ENCODE measurements around the gene SCART1.

Gene SCART1

DNA sequence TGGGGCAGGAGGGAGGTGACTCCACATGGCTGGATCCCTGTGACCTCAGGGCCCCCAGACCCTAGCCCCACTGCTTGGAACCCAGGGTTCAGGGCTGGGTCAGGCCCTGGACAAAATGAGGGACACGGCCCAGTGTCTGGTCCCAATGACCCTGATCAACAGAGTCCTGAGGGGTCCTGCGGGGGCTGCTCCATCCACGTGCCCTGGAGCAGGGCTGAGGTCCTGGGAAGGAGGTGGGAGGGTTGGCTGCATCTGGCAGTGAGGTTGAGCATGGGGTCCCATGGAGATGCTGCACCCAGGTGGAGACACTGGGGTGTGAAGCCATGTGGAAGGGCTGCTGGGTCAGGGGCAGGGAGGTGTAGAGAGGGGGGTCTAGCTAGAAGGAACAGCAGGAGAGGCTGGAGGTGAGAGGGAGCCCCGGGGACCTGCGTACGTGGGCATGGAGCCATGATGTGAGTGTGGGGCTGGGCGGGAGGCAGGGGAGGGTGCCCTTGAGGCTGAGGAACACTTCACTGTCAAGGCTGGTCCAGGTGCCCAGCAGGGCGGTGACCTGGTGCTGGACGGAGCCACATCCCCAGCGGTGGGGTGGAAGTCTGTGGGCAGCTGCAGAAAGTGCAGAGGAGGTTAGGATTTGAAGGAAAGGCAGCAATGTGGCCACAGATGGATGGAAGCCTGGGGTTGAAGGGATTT lies 604 bp downstream of the SCART1 start:
- no peak for DNase-seq (ENCODE audit: extremely low read depth, low read depth)
- TF ChIP-seq, protein P1, sequence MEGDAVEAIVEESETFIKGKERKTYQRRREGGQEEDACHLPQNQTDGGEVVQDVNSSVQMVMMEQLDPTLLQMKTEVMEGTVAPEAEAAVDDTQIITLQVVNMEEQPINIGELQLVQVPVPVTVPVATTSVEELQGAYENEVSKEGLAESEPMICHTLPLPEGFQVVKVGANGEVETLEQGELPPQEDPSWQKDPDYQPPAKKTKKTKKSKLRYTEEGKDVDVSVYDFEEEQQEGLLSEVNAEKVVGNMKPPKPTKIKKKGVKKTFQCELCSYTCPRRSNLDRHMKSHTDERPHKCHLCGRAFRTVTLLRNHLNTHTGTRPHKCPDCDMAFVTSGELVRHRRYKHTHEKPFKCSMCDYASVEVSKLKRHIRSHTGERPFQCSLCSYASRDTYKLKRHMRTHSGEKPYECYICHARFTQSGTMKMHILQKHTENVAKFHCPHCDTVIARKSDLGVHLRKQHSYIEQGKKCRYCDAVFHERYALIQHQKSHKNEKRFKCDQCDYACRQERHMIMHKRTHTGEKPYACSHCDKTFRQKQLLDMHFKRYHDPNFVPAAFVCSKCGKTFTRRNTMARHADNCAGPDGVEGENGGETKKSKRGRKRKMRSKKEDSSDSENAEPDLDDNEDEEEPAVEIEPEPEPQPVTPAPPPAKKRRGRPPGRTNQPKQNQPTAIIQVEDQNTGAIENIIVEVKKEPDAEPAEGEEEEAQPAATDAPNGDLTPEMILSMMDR (IDR thresholded peaks at IDR 0.05; ENCODE audit: low read depth, low read length, missing control alignments): no peak
- no peak overlapping the region for H3K4me3 ChIP-seq (replicated peaks; ENCODE audit: low read depth, low read length)

DNA sequence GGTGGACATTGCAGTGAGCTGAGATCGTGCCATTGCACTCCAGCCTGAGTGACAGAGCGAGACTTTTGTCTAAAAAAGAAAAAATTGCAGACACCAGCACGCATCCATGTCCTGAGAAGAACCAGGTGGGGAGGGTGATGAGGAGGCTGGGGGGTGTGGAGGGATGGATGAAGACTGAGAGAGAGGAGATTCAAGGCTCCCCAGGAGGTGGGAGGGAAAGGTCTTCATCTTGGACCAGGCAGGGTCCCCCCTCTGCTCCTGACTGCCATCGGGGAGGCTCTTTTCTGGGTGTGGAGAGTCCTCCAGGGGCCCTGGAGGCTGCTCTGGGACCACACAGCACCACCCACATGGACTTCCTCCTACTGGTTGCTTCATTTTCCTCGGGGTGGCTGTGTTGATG lies 1.5 kb downstream of the SCART1 start:
- H3K4me3 ChIP-seq (replicated peaks; ENCODE audit: low read depth, low read length): no peak overlapping the region
- TF ChIP-seq, protein P1 (IDR thresholded peaks at IDR 0.05; ENCODE audit: low read depth, low read length, missing control alignments): no peak
- DNase-seq (ENCODE audit: extremely low read depth, low read depth): no peak

DNA sequence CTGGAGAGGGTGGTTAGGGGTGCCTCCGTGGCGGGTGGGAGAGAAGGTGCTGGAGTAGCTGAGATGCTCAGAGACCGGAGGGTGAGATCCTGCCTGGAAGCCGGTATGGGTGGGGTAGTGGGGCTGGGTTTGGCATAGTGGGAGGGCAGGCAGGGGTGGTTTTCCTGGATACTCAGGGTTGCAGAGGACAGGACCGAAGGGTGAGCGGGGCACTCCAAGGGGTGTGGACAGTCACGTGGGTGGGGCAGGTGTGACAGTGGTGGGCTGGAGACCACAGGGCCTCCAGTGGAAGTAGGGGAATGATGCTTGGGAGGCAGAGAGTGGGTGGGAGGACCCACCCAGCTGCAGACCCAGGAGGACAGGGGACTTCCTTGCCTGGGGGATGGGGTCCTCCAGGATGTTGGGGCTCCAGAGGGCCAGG lies 1.9 kb downstream of the SCART1 start:
- TF ChIP-seq, protein P1 (IDR thresholded peaks at IDR 0.05; ENCODE audit: low read depth, low read length, missing control alignments): no peak
- no peak overlapping the region for H3K4me3 ChIP-seq (replicated peaks; ENCODE audit: low read depth, low read length)
- no peak for DNase-seq (ENCODE audit: extremely low read depth, low read depth)

DNA sequence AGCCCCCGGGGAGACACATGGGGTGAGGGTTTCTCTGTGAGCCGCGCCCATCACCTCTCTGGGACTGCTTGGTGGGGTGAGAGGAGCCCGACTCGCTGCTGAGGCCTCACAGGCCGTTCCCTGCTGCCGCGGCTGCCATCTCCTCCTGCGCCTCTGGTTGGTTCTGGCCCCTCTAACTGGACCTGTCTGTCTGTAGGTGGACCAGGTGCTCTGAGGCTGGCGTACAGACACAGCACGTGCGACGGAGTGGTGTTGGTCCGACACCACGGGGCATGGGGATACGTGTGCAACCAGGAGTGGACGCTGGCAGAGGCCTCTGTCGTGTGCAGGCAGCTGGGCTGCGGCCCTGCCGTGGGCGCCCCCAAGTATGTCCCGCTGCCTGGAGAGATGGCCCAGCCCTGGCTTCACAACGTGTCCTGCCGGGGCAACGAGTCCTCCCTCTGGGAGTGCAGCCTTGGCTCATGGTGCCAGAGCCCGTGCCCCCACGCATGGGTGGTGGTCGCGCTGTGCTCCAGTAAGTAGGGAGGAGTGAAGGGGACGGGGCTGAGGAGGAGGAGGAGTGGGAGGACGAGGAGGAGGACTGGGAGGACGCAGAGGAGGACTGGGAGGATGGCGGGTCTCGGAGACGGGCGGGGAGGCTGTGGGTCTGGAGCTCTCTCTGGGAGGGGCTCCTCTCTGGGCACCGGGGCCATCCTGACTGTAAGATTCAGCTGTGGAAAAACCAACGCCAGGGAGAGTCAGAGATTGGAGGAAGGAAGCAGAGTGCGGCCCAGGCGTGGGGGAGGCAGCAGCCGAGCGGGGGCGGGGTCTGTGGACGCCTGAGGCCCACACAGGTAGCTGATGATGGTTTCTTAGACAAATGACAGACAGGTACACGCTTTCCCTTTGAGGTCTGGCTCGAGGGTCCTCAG lies 2.6 kb downstream of the SCART1 start:
- no peak overlapping the region for H3K4me3 ChIP-seq (replicated peaks; ENCODE audit: low read depth, low read length)
- no peak for DNase-seq (ENCODE audit: extremely low read depth, low read depth)
- TF ChIP-seq, protein P1 (IDR thresholded peaks at IDR 0.05; ENCODE audit: low read depth, low read length, missing control alignments): no peak

DNA sequence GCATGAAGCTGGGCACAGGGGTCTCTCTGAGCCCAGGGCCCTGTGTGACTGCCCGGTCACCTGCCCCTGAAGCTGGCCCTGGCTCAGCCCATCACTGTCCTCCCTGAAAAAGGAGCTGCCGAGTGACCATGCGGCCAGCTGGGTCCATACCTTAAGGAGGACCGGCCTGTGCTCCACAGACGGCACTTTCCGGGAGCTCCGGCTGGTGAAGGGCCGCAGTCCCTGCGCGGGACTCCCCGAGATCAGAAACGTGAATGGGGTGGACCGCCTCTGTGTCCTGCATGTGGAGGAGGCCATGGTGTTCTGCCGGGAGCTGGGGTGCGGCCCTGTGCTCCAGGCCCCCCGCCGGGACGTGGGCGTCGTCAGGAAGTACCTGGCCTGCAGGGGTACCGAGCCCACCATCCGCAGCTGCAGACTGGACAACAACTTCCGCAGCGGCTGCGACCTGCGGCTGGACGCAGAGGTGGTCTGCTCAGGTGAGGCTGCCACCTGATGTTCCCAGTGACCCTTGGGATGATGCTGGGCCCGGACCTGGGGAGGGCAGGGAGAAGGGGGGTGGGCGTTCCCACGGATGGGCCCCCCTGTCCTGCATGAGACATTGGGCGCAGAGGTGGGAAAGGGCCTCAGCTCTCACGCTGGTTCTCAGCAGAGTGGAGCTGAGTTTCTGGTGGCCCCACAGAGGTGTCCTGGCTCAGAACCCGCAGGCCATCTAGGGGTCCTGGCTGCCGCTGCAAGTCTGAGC lies 3.5 kb downstream of the SCART1 start:
- TF ChIP-seq, protein P1 (IDR thresholded peaks at IDR 0.05; ENCODE audit: low read depth, low read length, missing control alignments): no peak
- no peak for DNase-seq (ENCODE audit: extremely low read depth, low read depth)
- no peak overlapping the region for H3K4me3 ChIP-seq (replicated peaks; ENCODE audit: low read depth, low read length)

DNA sequence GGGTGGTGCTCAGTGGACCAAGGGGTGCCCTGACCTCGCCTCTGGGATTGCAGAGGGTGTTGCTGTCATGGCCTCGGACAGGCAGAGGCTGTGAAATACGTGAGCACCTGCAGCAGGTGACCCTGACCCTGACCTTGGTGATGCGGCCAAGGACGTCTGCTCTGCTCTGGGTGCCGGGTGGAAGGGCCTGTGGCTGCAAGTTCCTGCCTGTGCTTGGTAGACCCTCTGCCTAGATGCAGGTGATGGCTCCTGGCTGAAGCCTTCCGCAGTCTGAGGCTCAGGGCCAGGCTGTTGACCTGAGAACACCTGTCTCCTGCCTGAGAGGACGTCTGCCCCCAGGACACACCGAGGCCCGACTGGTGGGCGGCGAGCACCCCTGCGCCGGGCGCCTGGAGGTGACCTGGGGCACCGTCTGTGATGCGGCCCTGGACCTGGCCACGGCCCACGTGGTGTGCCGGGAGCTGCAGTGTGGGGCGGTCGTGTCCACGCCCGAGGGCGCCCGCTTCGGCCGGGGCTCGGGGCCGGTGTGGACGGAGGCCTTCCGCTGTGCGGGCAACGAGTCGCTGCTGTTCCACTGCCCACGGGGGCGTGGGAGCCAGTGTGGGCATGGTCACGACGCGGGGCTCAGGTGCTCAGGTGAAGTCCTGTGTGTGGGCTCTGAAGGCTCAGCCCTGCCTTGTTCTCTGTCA lies 4.4 kb downstream of the SCART1 start:
- H3K4me3 ChIP-seq (replicated peaks; ENCODE audit: low read depth, low read length): no peak overlapping the region
- DNase-seq (ENCODE audit: extremely low read depth, low read depth): no peak
- TF ChIP-seq, protein P1 (IDR thresholded peaks at IDR 0.05; ENCODE audit: low read depth, low read length, missing control alignments): no peak

All from HFF-Myc (cell line).